DOHH2 (cell line): ENCODE data around the gene MAGI3.

Source experiments
- H3F3A ChIP-seq: fragments of 200-600 bp; sonication (generic), shearing (Covaris generic); 2 replicates; pipeline ENCODE4 v1.6.0; 2016; ENCODE audit warnings: antibody characterized with exemption, mild to moderate bottlenecking; ENCODE audit not compliant: control insufficient read depth, insufficient read depth
- H3K27ac ChIP-seq: fragments of 200-600 bp; sonication (generic); 2 replicates; pipeline ENCODE4 v1.5.1; 2014; ENCODE audit warnings: low read depth, mild to moderate bottlenecking, low read length, moderate library complexity
- H3K27me3 ChIP-seq: fragments of 200-600 bp; sonication (generic); 2 replicates; pipeline ENCODE4 v1.6.1; 2014; ENCODE audit warnings: mild to moderate bottlenecking, low read length, mixed read lengths; ENCODE audit not compliant: control insufficient read depth
- H3K36me3 ChIP-seq: fragments of 200-600 bp; sonication (generic); 2 replicates; pipeline ENCODE4 v1.6.1; 2014; ENCODE audit warnings: mild to moderate bottlenecking, low read length, moderate library complexity, mixed read lengths; ENCODE audit not compliant: control insufficient read depth
- H3K4me1 ChIP-seq: fragments of 200-600 bp; sonication (generic); 2 replicates; pipeline ENCODE4 v1.6.1; 2014; ENCODE audit warnings: mild to moderate bottlenecking, low read length, mixed read lengths; ENCODE audit not compliant: control insufficient read depth
- H3K4me2 ChIP-seq: fragments of 200-600 bp; sonication (generic); 2 replicates; pipeline ENCODE4 v1.6.0; 2014; ENCODE audit warnings: mild to moderate bottlenecking, low read length, moderate library complexity
- H3K4me3 ChIP-seq: fragments of 200-600 bp; sonication (generic); 2 replicates; pipeline ENCODE4 v1.5.1; 2014; ENCODE audit warnings: mild to moderate bottlenecking, low read length, mixed read lengths
- H3K79me2 ChIP-seq: fragments of 200-600 bp; sonication (generic); 2 replicates; pipeline ENCODE4 v1.6.1; 2014; ENCODE audit warnings: mild to moderate bottlenecking, low read length, mixed read lengths; ENCODE audit not compliant: control insufficient read depth
- H3K9me2 ChIP-seq: fragments of 200-600 bp; sonication (generic); replicated peaks from 2 replicates; pipeline ENCODE4 v1.6.1; 2014; ENCODE audit warnings: mild to moderate bottlenecking, low read length, mixed read lengths; ENCODE audit not compliant: control insufficient read depth
- H3K9me3 ChIP-seq: fragments of 200-600 bp; sonication (generic); 2 replicates; pipeline ENCODE4 v1.6.1; 2014; ENCODE audit warnings: antibody characterized with exemption, low read length, mixed read lengths; ENCODE audit not compliant: control insufficient read depth, insufficient read depth
- H4K20me1 ChIP-seq: fragments of 200-600 bp; sonication (generic); 2 replicates; pipeline ENCODE4 v1.6.0; 2014; ENCODE audit warnings: low read depth, mild to moderate bottlenecking, antibody characterized with exemption, low read length, moderate library complexity; ENCODE audit not compliant: control insufficient read depth, insufficient read depth
- EZH2phosphoT487 ChIP-seq: fragments of 200-600 bp; sonication (generic); IDR thresholded peaks from 2 replicates; pipeline ENCODE4 v1.6.1; 2017; ENCODE audit warnings: borderline replicate concordance, mild to moderate bottlenecking, antibody characterized with exemption, low read length, moderate library complexity, mixed read lengths
- TF ChIP-seq, protein P1 (sequence below): fragments of 200-600 bp; sonication (generic); IDR thresholded peaks from one replicate; pipeline ENCODE4 v1.5.1; 2014; ENCODE audit warnings: antibody characterized with exemption, mild to moderate bottlenecking, low read depth, low read length; ENCODE audit not compliant: poor library complexity, severe bottlenecking

Gene MAGI3

DNA sequence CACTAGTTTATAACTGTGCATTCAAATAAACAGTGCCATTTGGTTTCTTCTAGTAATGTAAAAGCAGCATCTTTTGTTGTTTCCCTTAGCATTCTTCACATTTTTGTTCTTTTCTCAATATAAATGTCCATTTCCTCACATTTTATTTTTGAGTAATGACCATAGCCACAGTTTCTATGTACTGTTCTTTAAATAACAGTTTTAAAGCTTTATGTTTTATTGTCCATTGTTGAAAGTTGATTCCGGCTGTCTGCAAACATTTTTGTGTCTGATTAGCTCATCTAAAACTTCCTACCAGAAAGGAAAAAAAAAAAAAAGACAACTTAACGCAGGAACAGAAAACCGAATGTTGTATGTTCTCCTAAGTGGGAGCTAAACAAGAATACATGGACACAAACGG lies 139.7 kb downstream of the MAGI3 start:
- Histone ChIP-seq H3K79me2 (no peaks in the 10 kb centered on the region), H3K27me3 (no peaks in the 10 kb centered on the region), H3K4me2 (no peak overlapping the region), H3K9me3 (no peaks in the 10 kb centered on the region), H3K4me3 (no peak overlapping the region), H3F3A (no peaks in the 10 kb centered on the region), H4K20me1 (no peaks in the 10 kb centered on the region), H3K36me3 (no peaks in the 10 kb centered on the region), H3K9me2 (no peaks in the 10 kb centered on the region), H3K27ac (no peak overlapping the region), H3K4me1 (no peaks in the 10 kb centered on the region)
- TF ChIP-seq, protein P1, sequence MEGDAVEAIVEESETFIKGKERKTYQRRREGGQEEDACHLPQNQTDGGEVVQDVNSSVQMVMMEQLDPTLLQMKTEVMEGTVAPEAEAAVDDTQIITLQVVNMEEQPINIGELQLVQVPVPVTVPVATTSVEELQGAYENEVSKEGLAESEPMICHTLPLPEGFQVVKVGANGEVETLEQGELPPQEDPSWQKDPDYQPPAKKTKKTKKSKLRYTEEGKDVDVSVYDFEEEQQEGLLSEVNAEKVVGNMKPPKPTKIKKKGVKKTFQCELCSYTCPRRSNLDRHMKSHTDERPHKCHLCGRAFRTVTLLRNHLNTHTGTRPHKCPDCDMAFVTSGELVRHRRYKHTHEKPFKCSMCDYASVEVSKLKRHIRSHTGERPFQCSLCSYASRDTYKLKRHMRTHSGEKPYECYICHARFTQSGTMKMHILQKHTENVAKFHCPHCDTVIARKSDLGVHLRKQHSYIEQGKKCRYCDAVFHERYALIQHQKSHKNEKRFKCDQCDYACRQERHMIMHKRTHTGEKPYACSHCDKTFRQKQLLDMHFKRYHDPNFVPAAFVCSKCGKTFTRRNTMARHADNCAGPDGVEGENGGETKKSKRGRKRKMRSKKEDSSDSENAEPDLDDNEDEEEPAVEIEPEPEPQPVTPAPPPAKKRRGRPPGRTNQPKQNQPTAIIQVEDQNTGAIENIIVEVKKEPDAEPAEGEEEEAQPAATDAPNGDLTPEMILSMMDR: no peak
- no peak for TF ChIP-seq EZH2phosphoT487

DNA sequence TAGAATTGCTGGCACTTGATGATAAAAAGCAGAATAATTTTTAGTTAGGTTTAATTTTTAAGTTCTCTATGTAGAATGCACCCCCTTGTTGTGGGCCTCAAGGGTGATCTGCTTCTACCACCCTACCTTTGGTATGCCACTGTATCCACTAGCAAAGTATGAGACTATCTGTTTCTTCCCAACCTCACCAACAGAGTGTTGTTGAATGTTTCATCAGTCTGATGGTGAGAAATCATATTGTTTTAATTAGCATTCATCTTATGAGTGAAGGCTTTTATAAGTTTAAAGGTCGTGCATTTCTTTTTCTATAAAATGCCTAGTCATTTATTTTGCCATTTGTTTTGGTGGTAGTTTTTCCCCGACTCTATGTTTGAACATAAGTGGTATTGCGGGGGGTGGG lies 141.0 kb downstream of the MAGI3 start:
- no peaks in the 10 kb centered on the region for H3K4me1 ChIP-seq
- H3K4me2 ChIP-seq: no peak overlapping the region
- no peak overlapping the region for H3K27ac ChIP-seq
- no peak for TF ChIP-seq EZH2phosphoT487
- H3K27me3 ChIP-seq: no peaks in the 10 kb centered on the region
- no peaks in the 10 kb centered on the region for H4K20me1 ChIP-seq
- no peaks in the 10 kb centered on the region for H3K36me3 ChIP-seq
- no peaks in the 10 kb centered on the region for H3K9me2 ChIP-seq
- no peak overlapping the region for H3K4me3 ChIP-seq
- H3K79me2 ChIP-seq: no peaks in the 10 kb centered on the region
- no peaks in the 10 kb centered on the region for H3K9me3 ChIP-seq
- no peaks in the 10 kb centered on the region for H3F3A ChIP-seq

DNA sequence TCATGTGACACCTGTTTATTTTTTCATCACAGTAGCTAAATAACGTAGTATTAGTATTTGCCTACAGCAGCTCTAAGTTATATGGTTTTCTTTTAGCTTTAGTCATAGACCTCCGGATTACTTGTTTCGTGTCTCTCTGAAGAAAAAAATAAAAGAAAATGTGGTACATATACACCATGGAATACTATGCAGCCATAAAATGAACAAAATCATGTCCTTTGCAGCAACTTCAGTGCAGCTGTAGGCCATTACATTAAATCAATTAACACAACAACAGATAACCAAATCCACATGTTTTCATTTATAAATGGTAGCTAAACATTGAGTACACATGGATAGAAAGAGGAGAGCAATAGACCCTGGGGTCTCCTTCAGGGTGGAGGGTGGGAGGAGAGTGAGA lies 142.7 kb downstream of the MAGI3 start:
- H3K9me3 ChIP-seq: no peaks in the 10 kb centered on the region
- H3K79me2 ChIP-seq: no peaks in the 10 kb centered on the region
- H3K27me3 ChIP-seq: no peaks in the 10 kb centered on the region
- H3K4me1 ChIP-seq: no peaks in the 10 kb centered on the region
- H3K27ac ChIP-seq: no peak overlapping the region
- TF ChIP-seq EZH2phosphoT487: no peak
- TF ChIP-seq, protein P1: no peak
- no peak overlapping the region for H3K4me2 ChIP-seq
- H3K4me3 ChIP-seq: no peak overlapping the region
- H3K9me2 ChIP-seq: no peaks in the 10 kb centered on the region
- no peaks in the 10 kb centered on the region for H3K36me3 ChIP-seq
- no peaks in the 10 kb centered on the region for H4K20me1 ChIP-seq
- no peaks in the 10 kb centered on the region for H3F3A ChIP-seq

DNA sequence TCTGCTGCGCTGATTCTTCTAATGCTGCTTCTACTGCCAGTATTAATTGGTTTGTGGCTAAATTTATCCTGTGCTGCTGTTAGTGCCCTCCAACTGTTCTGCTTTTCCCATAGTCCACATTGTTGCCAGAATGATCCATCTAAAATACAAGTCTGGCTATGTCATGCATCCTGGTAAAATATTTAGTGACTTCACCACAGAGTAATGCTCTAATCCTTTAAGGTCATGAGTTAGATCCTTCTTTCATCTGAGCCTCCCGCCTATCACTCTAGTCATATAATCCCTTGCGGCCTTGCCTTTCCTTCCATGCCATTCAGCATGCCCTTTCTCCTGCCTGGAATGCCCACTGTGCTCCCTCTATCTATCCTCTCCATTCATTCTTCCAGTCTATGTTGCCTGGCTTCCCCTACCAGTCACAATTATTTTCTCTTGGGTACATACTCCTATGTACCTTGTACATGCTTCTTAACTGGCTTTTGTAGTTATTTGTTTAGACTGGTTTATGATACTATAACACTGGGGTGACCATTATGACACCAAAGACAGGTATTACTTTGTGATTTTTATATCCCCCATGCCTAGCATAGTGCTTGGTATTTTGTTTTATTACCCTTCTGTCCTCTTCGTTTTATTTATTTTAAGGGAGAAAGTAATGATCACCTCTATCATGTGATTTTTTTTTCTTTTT lies 144.0 kb downstream of the MAGI3 start:
- H3K4me2 ChIP-seq: no peak overlapping the region
- no peaks in the 10 kb centered on the region for H3F3A ChIP-seq
- no peaks in the 10 kb centered on the region for H3K79me2 ChIP-seq

More for the DNA sequence above, 144.0 kb downstream of the MAGI3 start:
- Histone ChIP-seq H3K9me2 (no peaks in the 10 kb centered on the region), H4K20me1 (no peaks in the 10 kb centered on the region), H3K36me3 (no peaks in the 10 kb centered on the region), H3K9me3 (no peaks in the 10 kb centered on the region), H3K4me1 (no peaks in the 10 kb centered on the region), H3K27me3 (no peaks in the 10 kb centered on the region), H3K27ac (no peak overlapping the region), H3K4me3 (no peak overlapping the region)
- TF ChIP-seq, protein P1: no peak
- TF ChIP-seq EZH2phosphoT487: no peak
